HG03066 (cell line): Measurements from ENCODE around the gene TPPP2.

ENCODE experiments used
- ATAC-seq: cut with Tn5 transposase; IDR thresholded peaks from one replicate; pipeline ENCODE4 v1.9.1; 2021; ENCODE audit warnings: low read depth; ENCODE audit not compliant: unreplicated experiment

TPPP2 gene

GRCh38 chr14:21073921-21074320 lies 43.9 kb downstream of the TPPP2 start:
- no peak for ATAC-seq

- no peak for ATAC-seq
These were observed 44.6 kb downstream of the TPPP2 start for GRCh38 chr14:21074398-21075272.

GRCh38 chr14:21075719-21076437 lies 45.9 kb downstream of the TPPP2 start:
- no peak for ATAC-seq

- no peak for ATAC-seq
These were observed 47.7 kb downstream of the TPPP2 start for GRCh38 chr14:21077672-21078071.

GRCh38 chr14:21078287-21078686 lies 48.3 kb downstream of the TPPP2 start:
- no peak for ATAC-seq

GRCh38 chr14:21078726-21079125 lies 48.7 kb downstream of the TPPP2 start:
- ATAC-seq = no peak

- no peak for ATAC-seq
These were observed 51.6 kb downstream of the TPPP2 start for GRCh38 chr14:21081521-21082142.
